ENCODE results near the gene AKR1B15. TPM values are rescaled to one million over a fixed set of nuclear protein-coding genes. Genes with fewer than 3 reads are reported as not detected.

The AKR1B15 gene
- total and polyA plus RNA-seq, 9 of the 15 experiments (the other 6 are each of a cell fraction or from before 2014, with no cell fraction given): not detected

DNA sequence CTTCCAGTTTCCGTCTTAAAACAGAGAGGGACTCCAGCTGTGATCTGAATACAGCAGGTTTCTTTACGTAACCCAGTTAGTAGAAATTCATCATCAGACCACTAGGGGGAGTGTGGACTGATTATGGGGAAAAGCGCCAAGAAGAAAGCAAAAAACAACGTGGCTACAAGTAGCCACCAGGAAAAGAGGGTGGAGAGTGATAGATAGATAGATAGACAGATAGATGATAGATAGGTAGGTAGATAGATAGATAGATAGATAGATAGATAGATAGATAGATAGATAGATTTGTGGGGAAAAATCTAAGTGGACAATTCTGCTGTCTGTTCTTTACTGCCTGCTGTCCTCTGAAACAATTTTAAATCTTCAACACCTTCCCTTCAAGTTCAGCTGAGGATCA lies 34.2 kb upstream of the AKR1B15 start (continued):
- TF ChIP-seq E2F5 (CRISPR knock-in tag; IDR thresholded peaks at IDR 0.05) (no peak), ZBTB17 (CRISPR knock-in tag; IDR thresholded peaks at IDR 0.05) (no peak), TEAD4 (IDR thresholded peaks at IDR 0.05; ENCODE audit: low read length) (no peak), TEAD4 (CRISPR knock-in tag; IDR thresholded peaks at IDR 0.05; ENCODE audit: borderline replicate concordance) (no peak), TAF7 (tag; IDR thresholded peaks at IDR 0.05) (no peak), RBFOX2 (IDR thresholded peaks at IDR 0.05; ENCODE audit: low read depth, low read length) (no peak), SMARCB1 (IDR thresholded peaks at IDR 0.05; ENCODE audit: insufficient read length, low read depth) (no peak), RAD21 (CRISPR knock-in tag; conservative IDR thresholded peaks at IDR 0.05 in 1 of 2, IDR thresholded peaks at IDR 0.05 in 1 of 2) (peak; percentile 54 to 64), ZNF696 (CRISPR knock-in tag; conservative IDR thresholded peaks at IDR 0.05) (no peak), CREM (IDR thresholded peaks at IDR 0.05; ENCODE audit: low read depth) (peak; percentile 25; the same call in 1 of the 2 replicates), CTBP1 (IDR thresholded peaks at IDR 0.05; ENCODE audit: borderline replicate concordance) (no peak), ZNF444 (CRISPR knock-in tag; IDR thresholded peaks at IDR 0.05) (no peak), ZNF184 (CRISPR knock-in tag; IDR thresholded peaks at IDR 0.05) (no peak), SREBF1 (IDR thresholded peaks at IDR 0.05; ENCODE audit: borderline replicate concordance, low read depth, low read length) (no peak), CEBPB (tag; IDR thresholded peaks at IDR 0.05) (0 out of 2 replicates have a peak, but pooled peaks have one; percentile 16), MYBL2 (IDR thresholded peaks at IDR 0.05; ENCODE audit: low read depth) (no peak), MYBL2 (CRISPR knock-in tag; IDR thresholded peaks at IDR 0.05; ENCODE audit: borderline replicate concordance) (no peak), ZNF239 (CRISPR knock-in tag; IDR thresholded peaks at IDR 0.05) (no peak), TCF7L2 (IDR thresholded peaks at IDR 0.05; ENCODE audit: low read depth, low read length) (no peak), CGGBP1 (CRISPR knock-in tag; IDR thresholded peaks at IDR 0.05) (no peak), ZEB2 (IDR thresholded peaks at IDR 0.05) (0 out of 2 replicates have a peak, but pooled peaks have one; percentile 15), XRCC5 (IDR thresholded peaks at IDR 0.05; ENCODE audit: low read depth, low read length) (no peak), CREBBP (IDR thresholded peaks at IDR 0.05; ENCODE audit: low read depth, low read length) (no peak)
- TF ChIP-seq, protein P1, sequence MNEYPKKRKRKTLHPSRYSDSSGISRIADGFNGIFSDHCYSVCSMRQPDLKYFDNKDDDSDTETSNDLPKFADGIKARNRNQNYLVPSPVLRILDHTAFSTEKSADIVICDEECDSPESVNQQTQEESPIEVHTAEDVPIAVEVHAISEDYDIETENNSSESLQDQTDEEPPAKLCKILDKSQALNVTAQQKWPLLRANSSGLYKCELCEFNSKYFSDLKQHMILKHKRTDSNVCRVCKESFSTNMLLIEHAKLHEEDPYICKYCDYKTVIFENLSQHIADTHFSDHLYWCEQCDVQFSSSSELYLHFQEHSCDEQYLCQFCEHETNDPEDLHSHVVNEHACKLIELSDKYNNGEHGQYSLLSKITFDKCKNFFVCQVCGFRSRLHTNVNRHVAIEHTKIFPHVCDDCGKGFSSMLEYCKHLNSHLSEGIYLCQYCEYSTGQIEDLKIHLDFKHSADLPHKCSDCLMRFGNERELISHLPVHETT (CRISPR knock-in tag; conservative IDR thresholded peaks at IDR 0.05 in 1 of 2, IDR thresholded peaks at IDR 0.05 in 1 of 2): no peak
- TF ChIP-seq, protein P2, sequence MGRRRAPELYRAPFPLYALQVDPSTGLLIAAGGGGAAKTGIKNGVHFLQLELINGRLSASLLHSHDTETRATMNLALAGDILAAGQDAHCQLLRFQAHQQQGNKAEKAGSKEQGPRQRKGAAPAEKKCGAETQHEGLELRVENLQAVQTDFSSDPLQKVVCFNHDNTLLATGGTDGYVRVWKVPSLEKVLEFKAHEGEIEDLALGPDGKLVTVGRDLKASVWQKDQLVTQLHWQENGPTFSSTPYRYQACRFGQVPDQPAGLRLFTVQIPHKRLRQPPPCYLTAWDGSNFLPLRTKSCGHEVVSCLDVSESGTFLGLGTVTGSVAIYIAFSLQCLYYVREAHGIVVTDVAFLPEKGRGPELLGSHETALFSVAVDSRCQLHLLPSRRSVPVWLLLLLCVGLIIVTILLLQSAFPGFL (CRISPR knock-in tag; IDR thresholded peaks at IDR 0.05): no peak

Data from K562 (cell line).